Femur (tissue), 1 donor: ENCODE measurements around the gene AGAP4.
"Not testable (repeated sequence)": the region's sequence is repeated elsewhere in the genome, so short reads cannot be mapped to it uniquely, and the experiment has no call there.

Experiments used
- DNase-seq: peaks from one replicate; pipeline ENCODE4 v3.0.0-alpha.2; 2017

AGAP4 gene

DNA sequence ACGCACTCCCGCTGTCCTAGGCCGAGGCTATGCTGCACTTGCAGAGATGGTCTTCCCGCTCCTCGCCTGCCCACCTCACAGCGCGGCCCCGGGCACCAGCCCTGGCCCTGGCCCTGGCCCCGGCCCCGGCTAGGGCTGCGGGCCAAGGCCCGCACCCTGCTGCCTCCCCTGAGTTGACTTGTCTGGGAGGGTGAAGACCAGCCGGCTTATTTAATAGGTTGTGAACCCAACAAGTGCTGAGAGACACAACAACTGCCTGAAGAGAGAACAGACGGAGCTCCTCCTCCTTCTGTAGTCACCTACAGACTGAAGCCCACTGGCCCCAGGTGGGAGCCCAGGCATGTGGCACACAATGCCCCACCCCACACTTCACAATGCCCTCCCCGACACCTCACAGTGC lies at the start of gene AGAP4:
AGAP4 (minus strand) TSS at position 101 of the 400 bp plus-strand sequence. CDS start 153 bp downstream, outside the sequence.
- not testable (repeated sequence) for DNase-seq

DNA sequence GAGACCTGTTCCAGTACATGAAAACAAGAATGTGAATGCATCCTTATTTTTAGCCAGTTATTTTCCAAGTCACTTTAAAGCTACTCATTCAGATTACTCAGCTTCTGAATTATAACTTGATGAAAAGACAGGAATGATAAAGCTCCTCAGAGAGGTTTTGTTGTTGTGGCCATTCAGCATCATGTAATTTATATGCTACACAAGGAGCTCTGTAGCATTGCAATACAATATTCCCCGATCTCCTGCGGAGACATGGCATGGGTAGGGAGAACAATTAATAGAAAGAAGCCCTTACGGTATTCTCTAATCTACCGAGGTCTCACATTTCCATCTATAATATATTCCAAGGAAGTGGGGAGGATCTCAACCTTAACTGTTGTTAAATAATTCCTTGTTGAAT lies 43.4 kb upstream of the AGAP4 start:
- DNase-seq: not testable (repeated sequence)

DNA sequence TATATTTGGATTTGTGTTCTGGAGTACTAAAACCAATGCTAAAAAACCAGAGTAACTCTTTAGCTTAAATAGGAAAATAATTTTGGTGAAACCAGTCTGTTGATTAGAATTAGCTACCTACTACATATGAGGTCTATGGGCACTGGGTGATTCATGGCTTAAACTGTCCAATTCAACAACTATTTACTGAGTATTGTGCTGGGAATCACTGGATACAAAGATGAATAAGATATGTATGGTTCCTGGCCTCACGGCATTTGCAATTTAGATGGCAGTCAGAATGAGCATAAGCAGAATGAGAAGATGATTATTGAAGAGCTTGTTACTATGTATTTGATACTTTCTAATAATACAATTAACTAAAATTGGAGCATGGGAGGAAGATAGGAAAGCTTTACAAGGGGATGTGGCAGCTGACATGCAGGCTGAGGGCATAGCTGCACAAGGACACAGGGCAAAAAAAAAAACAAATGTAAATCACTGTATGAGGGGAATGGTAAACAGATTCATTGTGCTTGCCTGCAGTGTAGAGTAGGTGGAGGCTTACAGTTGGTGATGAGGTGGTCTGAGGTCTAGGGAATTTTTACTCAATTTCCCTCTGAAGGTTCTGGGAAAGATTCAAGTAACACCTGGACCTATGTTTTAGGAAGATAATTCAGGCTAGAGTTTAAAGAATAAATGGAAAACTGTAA lies 42.4 kb upstream of the AGAP4 start:
- DNase-seq: not testable (repeated sequence)

DNA sequence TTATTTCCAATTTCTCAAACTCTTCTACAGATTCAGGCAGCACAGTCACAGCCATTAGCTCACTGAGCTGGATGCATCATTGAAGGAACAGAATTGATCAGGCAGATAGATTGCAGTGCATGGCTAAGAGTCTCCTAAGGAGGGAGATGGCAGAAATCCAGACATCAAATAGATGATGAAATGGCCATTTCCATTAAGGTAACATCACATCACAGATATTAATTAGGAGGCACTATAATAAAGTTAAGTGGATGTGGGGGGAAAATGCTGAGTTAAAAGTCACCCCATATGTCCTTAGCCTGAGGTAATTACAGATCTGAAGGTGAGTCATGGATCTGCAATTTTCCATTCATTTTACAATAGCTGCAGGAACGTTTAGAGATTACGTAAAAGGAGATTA lies 35.6 kb upstream of the AGAP4 start:
- not testable (repeated sequence) for DNase-seq

DNA sequence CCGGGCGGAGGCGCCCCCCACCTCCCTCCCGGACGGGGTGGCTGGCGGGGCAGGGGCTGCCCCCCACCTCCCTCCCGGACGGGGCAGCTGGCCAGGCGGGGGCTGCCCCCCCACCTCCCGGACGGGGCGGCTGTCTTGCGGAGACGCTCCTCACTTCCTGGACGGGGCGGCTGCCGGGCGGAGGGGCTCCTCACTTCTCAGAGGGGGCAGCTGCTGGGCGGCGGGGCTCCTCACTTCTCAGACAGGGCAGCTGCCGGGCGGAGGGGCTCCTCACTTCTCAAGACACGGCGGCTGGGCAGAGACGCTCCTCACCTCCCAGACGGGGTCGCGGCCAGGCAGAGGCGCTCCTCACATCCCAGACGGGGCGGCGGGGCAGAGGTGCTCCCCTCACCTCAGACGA lies 18.1 kb upstream of the AGAP4 start:
- DNase-seq: not testable (repeated sequence)

- DNase-seq: not testable (repeated sequence)
These were observed 17.0 kb upstream of the AGAP4 start for GRCh38 chr10:45864264-45864663.

DNA sequence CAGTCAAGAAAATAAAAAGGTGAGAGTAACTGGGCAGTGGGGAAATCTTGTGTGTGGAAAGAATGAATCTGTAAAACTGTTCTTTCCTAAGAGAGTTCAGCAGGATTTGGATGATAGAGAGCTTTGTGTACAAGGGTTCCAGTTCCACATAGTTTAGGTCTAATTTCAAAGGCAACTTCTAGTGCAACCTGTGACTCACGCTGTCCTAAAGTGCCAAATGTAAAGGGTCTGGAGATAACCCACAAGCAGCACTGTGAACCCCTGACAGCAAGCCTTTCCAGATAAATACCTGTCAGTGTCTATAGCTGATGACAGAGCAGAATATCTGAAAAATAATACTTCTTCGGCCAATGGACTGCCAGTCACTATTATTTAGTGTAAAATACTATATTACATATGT lies 16.3 kb upstream of the AGAP4 start:
- DNase-seq: not testable (repeated sequence)

GRCh38 chr10:45857931-45858330 lies 10.6 kb upstream of the AGAP4 start:
- DNase-seq: not testable (repeated sequence)

GRCh38 chr10:45848467-45848866 lies 1.2 kb upstream of the AGAP4 start:
- DNase-seq: not testable (repeated sequence)

DNA sequence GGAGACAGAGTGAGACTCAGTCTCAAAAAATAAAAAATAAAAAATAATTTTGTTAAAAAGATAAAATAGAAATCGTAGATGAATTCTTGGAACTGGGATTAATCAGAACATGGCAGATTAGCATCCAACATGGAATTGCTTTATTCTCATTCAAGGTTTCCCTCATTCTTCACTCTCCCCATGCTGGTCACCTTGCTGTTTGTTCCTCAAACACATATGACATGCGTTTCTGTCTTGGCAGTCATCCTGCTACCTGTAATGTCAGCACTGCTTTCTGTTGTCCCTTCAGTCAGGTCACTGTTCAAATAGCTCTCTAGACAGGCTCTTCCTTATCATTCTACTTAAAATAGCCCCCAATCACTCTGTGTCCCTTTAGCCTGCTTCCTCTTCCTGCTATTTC lies 24.4 kb downstream of the AGAP4 start:
- DNase-seq: not testable (repeated sequence)

GRCh38 chr10:45820107-45820830 lies 27.0 kb downstream of the AGAP4 start:
- DNase-seq: not testable (repeated sequence)

GRCh38 chr10:45819552-45819951 lies 27.7 kb downstream of the AGAP4 start:
- DNase-seq: no peak

DNA sequence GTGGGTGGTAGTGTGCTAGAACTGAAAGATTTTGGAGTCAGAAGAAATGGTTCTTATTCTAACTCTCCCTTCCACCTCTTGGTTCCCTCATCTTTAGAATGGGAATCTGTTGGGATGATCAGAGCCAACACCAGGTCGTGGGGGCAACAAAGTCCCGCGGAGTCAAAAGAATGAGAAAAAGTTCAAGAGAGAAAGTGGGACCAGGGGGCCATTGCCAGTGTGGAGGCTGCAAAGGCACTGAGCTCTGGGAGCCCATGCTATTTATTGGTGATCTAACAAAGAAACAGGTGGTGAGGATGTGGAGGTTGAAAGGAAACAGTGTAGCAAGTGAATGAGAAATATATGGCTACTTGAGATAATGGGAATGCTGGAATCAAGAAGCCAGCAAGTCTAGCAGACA lies 29.4 kb downstream of the AGAP4 start:
- DNase-seq: no peak

GRCh38 chr10:45817130-45817859 lies 30.0 kb downstream of the AGAP4 start:
- DNase-seq: no peak

- DNase-seq: not testable (repeated sequence)
These were observed 33.2 kb downstream of the AGAP4 start for GRCh38 chr10:45814146-45814545.

- DNase-seq: not testable (repeated sequence)
These were observed 34.3 kb downstream of the AGAP4 start for GRCh38 chr10:45812959-45813358.

DNA sequence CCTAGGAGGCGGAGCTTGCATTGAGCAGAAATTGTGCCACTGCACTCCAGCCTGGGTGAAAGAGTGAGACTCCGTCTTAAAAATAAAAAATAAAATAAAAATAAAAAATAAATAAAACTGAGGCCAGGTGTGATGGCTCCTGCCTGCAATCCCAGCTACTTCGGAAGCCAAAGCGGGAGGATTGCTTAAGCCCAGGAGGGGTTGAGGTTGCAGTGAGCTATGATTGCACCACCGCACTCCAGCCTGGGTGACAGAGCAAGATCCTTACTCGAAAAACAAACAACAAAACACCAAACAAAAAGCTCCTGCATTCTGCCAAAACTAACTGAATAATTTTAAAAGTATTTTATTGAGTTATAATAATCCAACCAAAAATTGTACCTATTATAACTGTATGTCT lies 36.2 kb downstream of the AGAP4 start:
- DNase-seq: no peak

DNA sequence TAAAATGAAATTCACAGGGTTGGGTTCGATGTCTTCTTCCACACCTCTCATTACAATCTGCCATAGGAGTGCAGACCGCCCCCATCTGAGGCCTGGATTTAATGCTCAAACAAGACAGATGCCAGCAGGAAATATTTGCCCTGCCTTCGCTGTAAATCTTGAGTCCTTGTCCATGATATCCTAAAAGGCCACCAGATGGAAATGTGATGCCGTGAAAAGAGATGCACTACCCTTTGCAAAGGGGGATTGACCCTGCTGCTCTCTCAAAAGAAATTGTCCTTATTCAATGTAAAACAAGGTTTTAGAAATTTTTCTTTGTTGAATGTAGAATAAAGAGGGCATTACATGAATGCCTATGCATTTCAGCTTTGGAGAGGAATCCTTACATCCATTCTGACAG lies 37.5 kb downstream of the AGAP4 start:
- DNase-seq: no peak

DNA sequence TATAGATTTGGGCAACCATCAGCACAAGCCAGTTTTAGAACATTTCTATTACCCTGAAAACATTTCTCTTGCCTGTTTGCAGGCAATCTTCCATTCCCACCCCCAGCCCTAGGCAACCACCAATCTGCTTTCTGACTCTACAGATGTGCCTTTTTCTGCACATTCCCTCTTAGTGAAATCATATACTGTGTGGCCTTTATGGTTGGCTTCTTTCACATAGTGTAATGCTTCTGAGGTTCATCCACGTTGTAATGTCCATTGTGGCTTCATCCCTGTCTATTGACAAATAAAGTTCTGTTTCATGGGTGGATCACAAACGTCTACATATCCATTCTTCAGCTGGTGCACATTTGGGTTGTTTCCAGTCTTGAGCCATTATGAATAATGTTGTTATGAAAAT lies 42.3 kb downstream of the AGAP4 start:
- DNase-seq: not testable (repeated sequence)

GRCh38 chr10:45803060-45804010 lies 44.0 kb downstream of the AGAP4 start:
- peak; percentile 68 for DNase-seq

- DNase-seq: not testable (repeated sequence)
These were observed 52.5 kb downstream of the AGAP4 start for GRCh38 chr10:45794761-45795160.

GRCh38 chr10:45790694-45791426 lies 56.4 kb downstream of the AGAP4 start:
- not testable (repeated sequence) for DNase-seq
